ENCODE results near the gene ATXN2.

DNA sequence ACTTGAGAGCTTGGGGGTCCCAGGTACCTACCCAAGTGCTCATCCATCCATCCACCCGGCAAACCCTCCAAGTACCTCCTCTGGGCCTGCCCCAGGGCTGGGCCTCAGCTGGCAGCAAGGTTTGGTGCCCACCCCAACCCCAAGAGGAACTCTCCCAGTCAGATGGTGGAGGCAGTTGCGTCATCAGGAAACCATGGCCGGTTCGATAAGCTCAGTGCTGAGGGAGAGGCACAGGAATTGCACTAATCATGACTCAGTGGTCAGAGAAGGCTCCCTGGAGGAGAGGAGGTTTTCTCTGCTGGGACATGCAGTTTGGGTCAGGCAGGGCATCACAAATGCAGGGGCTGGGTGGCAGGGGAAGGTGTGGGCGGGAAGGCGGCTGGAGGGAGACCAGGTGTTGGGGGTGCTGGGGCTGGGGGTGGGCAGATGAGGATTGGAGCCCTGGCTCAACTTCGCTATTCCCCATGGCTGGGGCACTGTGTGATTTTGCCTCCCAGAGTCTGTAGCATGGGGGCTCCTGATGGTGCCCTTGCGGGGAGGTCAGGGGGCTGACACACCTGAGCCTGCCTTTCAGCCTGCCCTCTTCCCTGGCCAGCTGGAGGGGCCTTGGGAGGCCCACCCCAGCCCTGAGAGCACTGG is 161.2 kb downstream of the ATXN2 start:
- TF ChIP-seq, protein P1, sequence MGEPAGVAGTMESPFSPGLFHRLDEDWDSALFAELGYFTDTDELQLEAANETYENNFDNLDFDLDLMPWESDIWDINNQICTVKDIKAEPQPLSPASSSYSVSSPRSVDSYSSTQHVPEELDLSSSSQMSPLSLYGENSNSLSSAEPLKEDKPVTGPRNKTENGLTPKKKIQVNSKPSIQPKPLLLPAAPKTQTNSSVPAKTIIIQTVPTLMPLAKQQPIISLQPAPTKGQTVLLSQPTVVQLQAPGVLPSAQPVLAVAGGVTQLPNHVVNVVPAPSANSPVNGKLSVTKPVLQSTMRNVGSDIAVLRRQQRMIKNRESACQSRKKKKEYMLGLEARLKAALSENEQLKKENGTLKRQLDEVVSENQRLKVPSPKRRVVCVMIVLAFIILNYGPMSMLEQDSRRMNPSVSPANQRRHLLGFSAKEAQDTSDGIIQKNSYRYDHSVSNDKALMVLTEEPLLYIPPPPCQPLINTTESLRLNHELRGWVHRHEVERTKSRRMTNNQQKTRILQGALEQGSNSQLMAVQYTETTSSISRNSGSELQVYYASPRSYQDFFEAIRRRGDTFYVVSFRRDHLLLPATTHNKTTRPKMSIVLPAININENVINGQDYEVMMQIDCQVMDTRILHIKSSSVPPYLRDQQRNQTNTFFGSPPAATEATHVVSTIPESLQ (CRISPR knock-in tag; IDR thresholded peaks at IDR 0.05), result no peak
- TF ChIP-seq ZNF138 (CRISPR knock-in tag; conservative IDR thresholded peaks at IDR 0.05), result no peak
- no peak for TF ChIP-seq ZNF423 (CRISPR knock-in tag; IDR thresholded peaks at IDR 0.05)
- no peak for TF ChIP-seq ZBTB21 (CRISPR knock-in tag; IDR thresholded peaks at IDR 0.05; ENCODE audit: borderline replicate concordance)
- no peak for TF ChIP-seq ELF4 (CRISPR knock-in tag; IDR thresholded peaks at IDR 0.05; ENCODE audit: low read depth)
- TF ChIP-seq, protein P2, sequence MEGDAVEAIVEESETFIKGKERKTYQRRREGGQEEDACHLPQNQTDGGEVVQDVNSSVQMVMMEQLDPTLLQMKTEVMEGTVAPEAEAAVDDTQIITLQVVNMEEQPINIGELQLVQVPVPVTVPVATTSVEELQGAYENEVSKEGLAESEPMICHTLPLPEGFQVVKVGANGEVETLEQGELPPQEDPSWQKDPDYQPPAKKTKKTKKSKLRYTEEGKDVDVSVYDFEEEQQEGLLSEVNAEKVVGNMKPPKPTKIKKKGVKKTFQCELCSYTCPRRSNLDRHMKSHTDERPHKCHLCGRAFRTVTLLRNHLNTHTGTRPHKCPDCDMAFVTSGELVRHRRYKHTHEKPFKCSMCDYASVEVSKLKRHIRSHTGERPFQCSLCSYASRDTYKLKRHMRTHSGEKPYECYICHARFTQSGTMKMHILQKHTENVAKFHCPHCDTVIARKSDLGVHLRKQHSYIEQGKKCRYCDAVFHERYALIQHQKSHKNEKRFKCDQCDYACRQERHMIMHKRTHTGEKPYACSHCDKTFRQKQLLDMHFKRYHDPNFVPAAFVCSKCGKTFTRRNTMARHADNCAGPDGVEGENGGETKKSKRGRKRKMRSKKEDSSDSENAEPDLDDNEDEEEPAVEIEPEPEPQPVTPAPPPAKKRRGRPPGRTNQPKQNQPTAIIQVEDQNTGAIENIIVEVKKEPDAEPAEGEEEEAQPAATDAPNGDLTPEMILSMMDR (IDR thresholded peaks at IDR 0.05), result no peak
- TF ChIP-seq, protein P3, sequence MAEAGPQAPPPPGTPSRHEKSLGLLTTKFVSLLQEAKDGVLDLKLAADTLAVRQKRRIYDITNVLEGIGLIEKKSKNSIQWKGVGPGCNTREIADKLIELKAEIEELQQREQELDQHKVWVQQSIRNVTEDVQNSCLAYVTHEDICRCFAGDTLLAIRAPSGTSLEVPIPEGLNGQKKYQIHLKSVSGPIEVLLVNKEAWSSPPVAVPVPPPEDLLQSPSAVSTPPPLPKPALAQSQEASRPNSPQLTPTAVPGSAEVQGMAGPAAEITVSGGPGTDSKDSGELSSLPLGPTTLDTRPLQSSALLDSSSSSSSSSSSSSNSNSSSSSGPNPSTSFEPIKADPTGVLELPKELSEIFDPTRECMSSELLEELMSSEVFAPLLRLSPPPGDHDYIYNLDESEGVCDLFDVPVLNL (CRISPR knock-in tag; IDR thresholded peaks at IDR 0.05; ENCODE audit: borderline replicate concordance, low read depth), result no peak
- TF ChIP-seq, protein P4, sequence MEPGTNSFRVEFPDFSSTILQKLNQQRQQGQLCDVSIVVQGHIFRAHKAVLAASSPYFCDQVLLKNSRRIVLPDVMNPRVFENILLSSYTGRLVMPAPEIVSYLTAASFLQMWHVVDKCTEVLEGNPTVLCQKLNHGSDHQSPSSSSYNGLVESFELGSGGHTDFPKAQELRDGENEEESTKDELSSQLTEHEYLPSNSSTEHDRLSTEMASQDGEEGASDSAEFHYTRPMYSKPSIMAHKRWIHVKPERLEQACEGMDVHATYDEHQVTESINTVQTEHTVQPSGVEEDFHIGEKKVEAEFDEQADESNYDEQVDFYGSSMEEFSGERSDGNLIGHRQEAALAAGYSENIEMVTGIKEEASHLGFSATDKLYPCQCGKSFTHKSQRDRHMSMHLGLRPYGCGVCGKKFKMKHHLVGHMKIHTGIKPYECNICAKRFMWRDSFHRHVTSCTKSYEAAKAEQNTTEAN (CRISPR knock-in tag; IDR thresholded peaks at IDR 0.05), result no peak
- TF ChIP-seq, protein P5, sequence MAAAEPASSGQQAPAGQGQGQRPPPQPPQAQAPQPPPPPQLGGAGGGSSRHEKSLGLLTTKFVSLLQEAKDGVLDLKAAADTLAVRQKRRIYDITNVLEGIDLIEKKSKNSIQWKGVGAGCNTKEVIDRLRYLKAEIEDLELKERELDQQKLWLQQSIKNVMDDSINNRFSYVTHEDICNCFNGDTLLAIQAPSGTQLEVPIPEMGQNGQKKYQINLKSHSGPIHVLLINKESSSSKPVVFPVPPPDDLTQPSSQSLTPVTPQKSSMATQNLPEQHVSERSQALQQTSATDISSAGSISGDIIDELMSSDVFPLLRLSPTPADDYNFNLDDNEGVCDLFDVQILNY (CRISPR knock-in tag; IDR thresholded peaks at IDR 0.05), result no peak

Measured in WTC11 (cell line).